Gastrocnemius medialis (tissue), 4 donors: Measurements from ENCODE around the gene DNAH17. TPM values are rescaled to one million over a fixed set of nuclear protein-coding genes. Genes with fewer than 3 reads are reported as not detected.

ENCODE experiments used
- ATAC-seq, 2 donors: fragments of 150-250 bp; one replicate each; pipeline ENCODE4 v1.9.1; 2016
- DNase-seq, 2 donors: peaks; one replicate each; pipeline ENCODE4 v3.0.0-alpha.2; 2019
- H3K27ac ChIP-seq, 4 donors: fragments of 200-600 bp; sonication (generic); 1 replicate in 1 of 4; 2 replicates in 3 of 4; pipeline ENCODE4 v1.5.1; 2016 to 2018; ENCODE audit warnings: mild to moderate bottlenecking in 2 of 4, moderate library complexity in 1 of 4
- H3K27me3 ChIP-seq, 3 donors: fragments of 200-600 bp; sonication (generic) in 2 of 3; 1 replicate in 1 of 3; 2 replicates in 2 of 3; pipeline versions ENCODE4 v1.5.1 to v1.6.0; 2016 to 2019; ENCODE audit warnings: mild to moderate bottlenecking in 1 of 3, moderate library complexity in 1 of 3
- H3K36me3 ChIP-seq, 2 donors: fragments of 200-600 bp; sonication (generic) in 1 of 2; one replicate each; pipeline ENCODE4 v1.5.1; 2017 to 2018
- H3K4me1 ChIP-seq, 2 donors: fragments of 200-600 bp; sonication (generic) in 1 of 2; one replicate each; pipeline ENCODE4 v1.5.1; 2016 to 2017; ENCODE audit warnings: mild to moderate bottlenecking in 2 of 2
- H3K4me3 ChIP-seq, 4 donors: fragments of 200-600 bp; sonication (generic) in 3 of 4; 1 replicate in 1 of 4; 2 replicates in 3 of 4; pipeline ENCODE4 v1.5.1; 2016 to 2019; ENCODE audit warnings: mild to moderate bottlenecking in 2 of 4
- H3K9me3 ChIP-seq, 3 donors: fragments of 200-600 bp; sonication (generic) in 2 of 3; 1 replicate in 1 of 3; 2 replicates in 2 of 3; pipeline ENCODE4 v1.5.1; 2016 to 2019
- POLR2A ChIP-seq, 2 donors: fragments of 450-650 bp; IDR thresholded peaks; one replicate each; pipeline ENCODE4 v1.6.1; 2017; ENCODE audit warnings: antibody characterized with exemption in 2 of 2, mild to moderate bottlenecking in 2 of 2, moderate library complexity in 2 of 2
- in situ Hi-C, 4 donors: fragments of 200-750 bp; cut with MboI; loops; one replicate each; pipeline versions ENCODE4 v1.15.0 to v1.8.0; 2017; ENCODE audit warnings: low sequenced_read_pairs in 4 of 4
- intact Hi-C: fragments of 100-400 bp; cut with DNase I; formaldehyde crosslinking; loops from one replicate; pipeline ENCODE4 v1.15.1; 2023; ENCODE audit warnings: low total_unique reads
- total RNA-seq, 4 donors: library from RNA; depleted of rRNA; stranded (reverse); fragments of >200 nt; gene quantifications; one replicate each; pipeline versions ENCODE4 v1.1.0 to v1.2.3, GENCODE V29; 2016
- TF ChIP-seq, protein P1 (sequence below), 5 experiments: fragments of 450-650 bp in 3 of 5; fragments of 200-600 bp in 2 of 5; sonication (generic) in 2 of 5; IDR thresholded peaks in 4 of 5; conservative IDR thresholded peaks in 1 of 5; 1 replicate in 4 of 5; 2 replicates in 1 of 5; pipeline ENCODE4 v1.5.1; 2016 to 2019; ENCODE audit warnings: antibody characterized with exemption in 5 of 5, mild to moderate bottlenecking in 3 of 5, moderate library complexity in 3 of 5

Gene DNAH17
- total RNA-seq, 4 donors from 2014 or later = 0.56 TPM; not detected in 3

- H3K27me3 ChIP-seq = peaks cover 0 to 5% (median 0%) of the 10 kb centered on the region in 3 donors
- H3K36me3 ChIP-seq = no peaks in the 10 kb centered on the region
- intact Hi-C loops = loop anchor here (10.0 kb wide), 1 partner anchor 481 kb away; the partner anchor contains the start of gene LGALS3BP
- no peak overlapping the region for H3K4me3 ChIP-seq
- H3K9me3 ChIP-seq = no peaks in the 10 kb centered on the region
- ATAC-seq = no peak
- TF ChIP-seq, protein P1, sequence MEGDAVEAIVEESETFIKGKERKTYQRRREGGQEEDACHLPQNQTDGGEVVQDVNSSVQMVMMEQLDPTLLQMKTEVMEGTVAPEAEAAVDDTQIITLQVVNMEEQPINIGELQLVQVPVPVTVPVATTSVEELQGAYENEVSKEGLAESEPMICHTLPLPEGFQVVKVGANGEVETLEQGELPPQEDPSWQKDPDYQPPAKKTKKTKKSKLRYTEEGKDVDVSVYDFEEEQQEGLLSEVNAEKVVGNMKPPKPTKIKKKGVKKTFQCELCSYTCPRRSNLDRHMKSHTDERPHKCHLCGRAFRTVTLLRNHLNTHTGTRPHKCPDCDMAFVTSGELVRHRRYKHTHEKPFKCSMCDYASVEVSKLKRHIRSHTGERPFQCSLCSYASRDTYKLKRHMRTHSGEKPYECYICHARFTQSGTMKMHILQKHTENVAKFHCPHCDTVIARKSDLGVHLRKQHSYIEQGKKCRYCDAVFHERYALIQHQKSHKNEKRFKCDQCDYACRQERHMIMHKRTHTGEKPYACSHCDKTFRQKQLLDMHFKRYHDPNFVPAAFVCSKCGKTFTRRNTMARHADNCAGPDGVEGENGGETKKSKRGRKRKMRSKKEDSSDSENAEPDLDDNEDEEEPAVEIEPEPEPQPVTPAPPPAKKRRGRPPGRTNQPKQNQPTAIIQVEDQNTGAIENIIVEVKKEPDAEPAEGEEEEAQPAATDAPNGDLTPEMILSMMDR (IDR thresholded peaks at IDR 0.05 in 4 of 5, conservative IDR thresholded peaks at IDR 0.05 in 1 of 5) = no peak
- no peaks in the 10 kb centered on the region for H3K4me1 ChIP-seq
- no peak overlapping the region for H3K27ac ChIP-seq
- in situ Hi-C loops = loop anchor here (10.0 to 25.0 kb wide), 3 partner anchors 211 to 318 kb away; no protein-coding TSS in a partner anchor
- no peak for DNase-seq
These were observed 83.1 kb downstream of the DNAH17 start for GRCh38 chr17:78493853-78494695.

- ATAC-seq = no peak
- TF ChIP-seq, protein P1 (IDR thresholded peaks at IDR 0.05 in 4 of 5, conservative IDR thresholded peaks at IDR 0.05 in 1 of 5) = no peak
- TF ChIP-seq POLR2A (IDR thresholded peaks at IDR 0.05) = no peak
- H3K27me3 ChIP-seq = peaks cover 0 to 5% (median 0%) of the 10 kb centered on the region in 3 donors
- no peaks in the 10 kb centered on the region for H3K9me3 ChIP-seq
- intact Hi-C loops = loop anchor here (10.0 kb wide), 1 partner anchor 481 kb away; the partner anchor contains the start of gene LGALS3BP
- H3K4me1 ChIP-seq = no peaks in the 10 kb centered on the region
- DNase-seq = no peak
- in situ Hi-C loops = loop anchor here (10.0 to 25.0 kb wide), 3 partner anchors 211 to 319 kb away; no protein-coding TSS in a partner anchor
- H3K36me3 ChIP-seq = no peaks in the 10 kb centered on the region
- no peak overlapping the region for H3K27ac ChIP-seq
- H3K4me3 ChIP-seq = no peak overlapping the region
These were observed 83.7 kb downstream of the DNAH17 start for GRCh38 chr17:78493450-78493849.

GRCh38 chr17:78492116-78492799 lies 84.9 kb downstream of the DNAH17 start:
- Histone ChIP-seq H3K9me3 (no peaks in the 10 kb centered on the region), H3K27ac (no peak overlapping the region), H3K36me3 (no peaks in the 10 kb centered on the region), H3K4me3 (no peak overlapping the region), H3K27me3 (peaks cover 0 to 5% (median 0%) of the 10 kb centered on the region in 3 donors), H3K4me1 (no peaks in the 10 kb centered on the region)
- in situ Hi-C loops (loop anchor here (10.0 to 25.0 kb wide), 3 partner anchors 213 to 320 kb away; no protein-coding TSS in a partner anchor), intact Hi-C loops (loop anchor here (10.0 kb wide), 1 partner anchor 483 kb away; the partner anchor contains the start of gene LGALS3BP)
- no peak for ATAC-seq
- no peak for TF ChIP-seq POLR2A (IDR thresholded peaks at IDR 0.05)
- TF ChIP-seq, protein P1 (IDR thresholded peaks at IDR 0.05 in 4 of 5, conservative IDR thresholded peaks at IDR 0.05 in 1 of 5) = no peak
- DNase-seq = no peak

DNA sequence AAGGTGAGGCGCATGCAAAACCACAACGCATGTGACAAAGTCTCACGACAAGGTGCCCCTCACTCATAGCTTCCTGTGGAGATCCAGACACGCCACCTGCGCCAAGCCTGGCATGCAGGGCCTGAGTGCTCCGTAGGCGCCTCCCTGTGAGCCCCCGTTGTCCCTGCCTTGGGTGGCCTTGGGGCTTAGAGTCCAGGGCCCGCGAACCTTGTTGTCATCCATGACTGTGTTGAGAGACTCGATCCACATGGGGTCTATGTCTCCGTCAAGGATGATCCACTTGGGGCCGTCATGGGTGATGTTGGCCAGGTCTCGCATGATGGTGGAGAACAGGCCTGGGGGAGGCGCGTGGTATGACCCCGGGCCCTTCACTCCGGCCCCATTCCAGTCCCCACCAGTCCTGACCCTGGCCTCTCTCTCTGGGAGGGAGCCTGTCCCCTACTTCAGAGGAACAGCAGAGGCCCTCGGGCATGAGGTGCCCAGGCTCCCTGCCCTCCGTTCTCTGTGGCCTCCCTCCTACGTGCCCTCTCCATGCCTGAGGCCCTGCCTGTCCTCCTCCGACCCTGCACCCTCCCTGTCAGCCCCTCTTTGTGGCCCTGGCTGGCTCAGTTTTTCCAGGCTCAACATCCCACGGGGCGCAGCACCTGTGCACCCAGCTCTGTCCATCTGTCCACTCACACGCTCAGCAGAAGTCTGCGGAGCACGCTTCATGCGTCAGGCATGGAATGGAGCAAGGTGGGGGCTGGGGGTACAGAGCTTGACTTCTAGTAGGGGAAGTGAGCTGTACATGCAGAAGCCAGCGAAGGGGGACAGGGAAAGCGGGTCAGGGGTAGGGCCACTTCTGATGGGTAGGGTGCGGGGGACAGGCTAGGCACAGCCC lies 85.7 kb downstream of the DNAH17 start:
- DNase-seq (no peak), ATAC-seq (no peak)
- Histone ChIP-seq H3K27me3 (peaks cover 0 to 5% (median 0%) of the 10 kb centered on the region in 3 donors), H3K36me3 (no peaks in the 10 kb centered on the region), H3K27ac (no peak overlapping the region), H3K9me3 (no peaks in the 10 kb centered on the region), H3K4me1 (no peaks in the 10 kb centered on the region), H3K4me3 (no peak overlapping the region)
- TF ChIP-seq POLR2A (IDR thresholded peaks at IDR 0.05) = no peak
- TF ChIP-seq, protein P1 (IDR thresholded peaks at IDR 0.05 in 4 of 5, conservative IDR thresholded peaks at IDR 0.05 in 1 of 5) = no peak
- intact Hi-C loops (loop anchor here (10.0 kb wide), 1 partner anchor 483 kb away; the partner anchor contains the start of gene LGALS3BP), in situ Hi-C loops (loop anchor here (10.0 to 25.0 kb wide), 3 partner anchors 213 to 321 kb away; no protein-coding TSS in a partner anchor)
